ENCODE data around the gene PI16. TPM values are rescaled to one million over a fixed set of nuclear protein-coding genes. Genes with fewer than 3 reads are reported as not detected.

Gene PI16
- total RNA-seq, 2 experiments from 2014 or later = 5.2 to 7.8 TPM

DNA sequence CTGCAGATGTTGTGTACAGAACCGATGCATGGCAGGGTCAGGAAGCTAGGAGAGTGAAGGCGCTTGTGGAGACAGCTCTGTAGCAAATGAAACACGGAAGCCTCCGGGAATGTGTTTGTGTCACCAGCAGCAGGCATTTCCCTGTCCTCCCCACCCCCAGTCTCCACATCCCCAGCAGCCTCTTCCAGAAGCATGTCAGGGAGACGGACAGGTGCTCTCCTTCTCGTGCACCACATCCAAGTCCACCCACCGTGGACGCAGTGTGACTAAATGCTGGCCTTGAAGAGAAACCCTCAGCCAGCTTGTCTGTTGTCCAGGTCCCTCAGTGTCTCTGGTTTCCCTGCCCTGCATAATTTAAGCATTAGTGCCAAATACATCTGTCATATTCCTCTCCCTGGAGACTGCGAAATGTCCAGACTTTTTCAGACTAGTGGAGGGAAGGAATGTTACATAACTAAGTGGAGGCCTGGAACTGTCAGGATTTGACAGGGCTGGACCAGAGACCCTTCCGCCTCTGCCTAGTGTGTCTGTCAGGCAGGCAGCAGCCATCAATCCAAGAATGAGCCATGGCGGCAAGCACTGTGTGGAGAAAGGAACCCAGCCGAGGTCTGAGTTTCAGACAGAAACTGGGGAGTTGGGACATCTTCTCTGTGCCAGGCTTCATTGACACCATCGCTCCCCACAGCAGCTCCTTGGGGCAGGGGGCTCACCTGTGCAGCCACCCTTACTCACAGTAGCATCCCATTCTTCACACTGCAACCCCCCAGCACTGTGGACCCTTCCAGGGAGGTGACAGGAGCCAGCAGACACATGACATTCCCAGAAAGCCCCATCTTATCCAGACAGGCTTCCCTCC is 26.6 kb upstream of the PI16 start:
- H3K9me3 ChIP-seq (ENCODE audit: control insufficient read depth in 1 of 2, insufficient read depth in 1 of 2, low read length in 2 of 2) = no peaks in the 10 kb centered on the region
- H3K4me3 ChIP-seq (ENCODE audit: low read length) = no peak overlapping the region
- Mint-ChIP-seq H3K27me3 (no peaks in the 10 kb centered on the region), H3K4me1 (ENCODE audit: low read depth) (peaks cover 5% of the 10 kb centered on the region), H3K9me3 (no peaks in the 10 kb centered on the region), H3K36me3 (ENCODE audit: low read depth) (peaks cover 32% of the 10 kb centered on the region), H3K4me3 (no peak overlapping the region), H3K27ac (no peak overlapping the region)
- peaks cover 29% of the 10 kb centered on the region for H3K36me3 ChIP-seq (ENCODE audit: insufficient read depth, low read length)
- TF ChIP-seq, protein P1, sequence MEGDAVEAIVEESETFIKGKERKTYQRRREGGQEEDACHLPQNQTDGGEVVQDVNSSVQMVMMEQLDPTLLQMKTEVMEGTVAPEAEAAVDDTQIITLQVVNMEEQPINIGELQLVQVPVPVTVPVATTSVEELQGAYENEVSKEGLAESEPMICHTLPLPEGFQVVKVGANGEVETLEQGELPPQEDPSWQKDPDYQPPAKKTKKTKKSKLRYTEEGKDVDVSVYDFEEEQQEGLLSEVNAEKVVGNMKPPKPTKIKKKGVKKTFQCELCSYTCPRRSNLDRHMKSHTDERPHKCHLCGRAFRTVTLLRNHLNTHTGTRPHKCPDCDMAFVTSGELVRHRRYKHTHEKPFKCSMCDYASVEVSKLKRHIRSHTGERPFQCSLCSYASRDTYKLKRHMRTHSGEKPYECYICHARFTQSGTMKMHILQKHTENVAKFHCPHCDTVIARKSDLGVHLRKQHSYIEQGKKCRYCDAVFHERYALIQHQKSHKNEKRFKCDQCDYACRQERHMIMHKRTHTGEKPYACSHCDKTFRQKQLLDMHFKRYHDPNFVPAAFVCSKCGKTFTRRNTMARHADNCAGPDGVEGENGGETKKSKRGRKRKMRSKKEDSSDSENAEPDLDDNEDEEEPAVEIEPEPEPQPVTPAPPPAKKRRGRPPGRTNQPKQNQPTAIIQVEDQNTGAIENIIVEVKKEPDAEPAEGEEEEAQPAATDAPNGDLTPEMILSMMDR (IDR thresholded peaks at IDR 0.05) = no peak
- H3K4me1 ChIP-seq (ENCODE audit: insufficient read depth, low read length) = peaks cover 7% of the 10 kb centered on the region
- ATAC-seq (ENCODE audit: poor library complexity) (no peak), DNase-seq (no peak)
- no peak overlapping the region for H3K27ac ChIP-seq (ENCODE audit: low read depth in 1 of 2, low read length in 2 of 2)
- ChIA-PET CTCF (no interaction called here), POLR2A (no interaction called here)
- intact Hi-C loops (cut with DNase I, micrococcal nuclease) = no loop called here
- no peaks in the 10 kb centered on the region for H3K27me3 ChIP-seq (ENCODE audit: control insufficient read depth in 1 of 2, insufficient read depth in 2 of 2, low read length in 2 of 2)

DNA sequence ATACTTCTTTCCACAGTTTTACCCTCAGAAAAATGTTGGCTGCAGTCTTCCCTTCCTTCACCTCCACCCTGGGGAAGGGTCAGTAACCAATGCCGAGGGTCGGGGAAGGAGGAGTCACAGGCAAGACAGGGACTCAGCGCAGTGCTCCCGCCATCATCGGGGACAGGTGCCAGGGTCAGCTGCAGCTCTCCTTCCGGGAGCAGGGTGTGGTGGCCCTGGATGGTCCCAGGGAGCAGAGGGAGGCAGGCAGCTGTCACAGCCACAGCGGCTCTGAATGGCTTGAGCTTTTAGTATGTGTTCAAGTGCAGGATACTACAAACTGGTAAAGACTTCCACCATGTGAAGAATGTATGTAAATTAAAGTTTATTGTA is 26.0 kb upstream of the PI16 start:
- Mint-ChIP-seq H3K36me3 (ENCODE audit: low read depth) (peaks cover 28% of the 10 kb centered on the region), H3K27me3 (no peaks in the 10 kb centered on the region), H3K4me3 (no peak overlapping the region), H3K27ac (no peak overlapping the region), H3K9me3 (no peaks in the 10 kb centered on the region), H3K4me1 (ENCODE audit: low read depth) (peaks cover 5% of the 10 kb centered on the region)
- Histone ChIP-seq H3K36me3 (ENCODE audit: insufficient read depth, low read length) (peaks cover 23% of the 10 kb centered on the region), H3K9me3 (ENCODE audit: control insufficient read depth in 1 of 2, insufficient read depth in 1 of 2, low read length in 2 of 2) (no peaks in the 10 kb centered on the region), H3K27me3 (ENCODE audit: control insufficient read depth in 1 of 2, insufficient read depth in 2 of 2, low read length in 2 of 2) (no peaks in the 10 kb centered on the region), H3K4me3 (ENCODE audit: low read length) (no peak overlapping the region), H3K4me1 (ENCODE audit: insufficient read depth, low read length) (peaks cover 7% of the 10 kb centered on the region), H3K27ac (ENCODE audit: low read depth in 1 of 2, low read length in 2 of 2) (no peak overlapping the region)
- ChIA-PET CTCF (no interaction called here), POLR2A (no interaction called here)
- no peak for ATAC-seq (ENCODE audit: poor library complexity)
- intact Hi-C loops (cut with DNase I, micrococcal nuclease) = no loop called here
- TF ChIP-seq, protein P1 (IDR thresholded peaks at IDR 0.05) = no peak
- no peak for DNase-seq

DNA sequence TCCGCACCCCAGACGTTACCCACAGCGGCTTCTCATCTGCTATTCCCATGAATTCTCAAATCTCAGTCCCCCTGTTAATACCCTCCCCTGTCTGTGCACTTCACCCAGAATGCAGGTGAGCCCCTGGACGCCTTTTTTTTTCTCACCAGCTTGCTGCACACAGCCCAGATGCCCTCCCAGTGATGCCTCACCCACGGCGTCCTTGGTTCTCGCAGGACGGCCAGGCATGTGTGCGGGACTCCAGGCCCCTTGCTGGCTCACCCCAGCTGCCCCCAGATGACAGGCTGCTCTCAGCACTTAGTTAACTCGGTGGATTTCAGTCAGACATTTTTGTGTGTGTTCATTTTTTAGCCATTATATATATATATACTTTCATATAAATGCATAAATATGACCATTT is 25.4 kb upstream of the PI16 start:
- H3K27me3 ChIP-seq (ENCODE audit: control insufficient read depth in 1 of 2, insufficient read depth in 2 of 2, low read length in 2 of 2) = no peaks in the 10 kb centered on the region
- H3K4me1 Mint-ChIP-seq (ENCODE audit: low read depth) = peaks cover 2% of the 10 kb centered on the region
- H3K27ac Mint-ChIP-seq = no peak overlapping the region
- no peaks in the 10 kb centered on the region for H3K27me3 Mint-ChIP-seq
- H3K36me3 Mint-ChIP-seq (ENCODE audit: low read depth) = peaks cover 22% of the 10 kb centered on the region
- DNase-seq (no peak), ATAC-seq (ENCODE audit: poor library complexity) (no peak)
- H3K27ac ChIP-seq (ENCODE audit: low read depth in 1 of 2, low read length in 2 of 2) = no peak overlapping the region
- H3K9me3 Mint-ChIP-seq = no peaks in the 10 kb centered on the region
- no peaks in the 10 kb centered on the region for H3K9me3 ChIP-seq (ENCODE audit: control insufficient read depth in 1 of 2, insufficient read depth in 1 of 2, low read length in 2 of 2)
- intact Hi-C loops (cut with DNase I, micrococcal nuclease) = no loop called here
- peaks cover 7% of the 10 kb centered on the region for H3K4me1 ChIP-seq (ENCODE audit: insufficient read depth, low read length)
- no peak overlapping the region for H3K4me3 ChIP-seq (ENCODE audit: low read length)
- H3K4me3 Mint-ChIP-seq = no peak overlapping the region
- TF ChIP-seq, protein P1 (IDR thresholded peaks at IDR 0.05) = no peak
- ChIA-PET CTCF (no interaction called here), POLR2A (no interaction called here)
- H3K36me3 ChIP-seq (ENCODE audit: insufficient read depth, low read length) = peaks cover 18% of the 10 kb centered on the region
